ENCODE data around the gene CEP97.
"Not testable (repeated sequence)": the region's sequence is repeated elsewhere in the genome, so short reads cannot be mapped to it uniquely, and the experiment has no call there.

GRCh38 chr3:101691685-101692671, 32.4 kb upstream of the CEP97 start:
- not testable (repeated sequence) for TF ChIP-seq CTCF (IDR thresholded peaks at IDR 0.05); EZH2phosphoT487 (IDR thresholded peaks at IDR 0.05; ENCODE audit: borderline replicate concordance, low read depth); ZBTB33 (IDR thresholded peaks at IDR 0.05; ENCODE audit: borderline replicate concordance, low read depth); TAF1 (IDR thresholded peaks at IDR 0.05; ENCODE audit: borderline replicate concordance, low read depth, low read length); TEAD4 (IDR thresholded peaks at IDR 0.05; ENCODE audit: borderline replicate concordance, insufficient read depth)
